HG02642 (cell line): ENCODE results near the gene DRAM1.

Experiments
- ATAC-seq: cut with Tn5 transposase; IDR thresholded peaks from one replicate; pipeline ENCODE4 v1.9.1; 2021; ENCODE audit warnings: mild to moderate bottlenecking; ENCODE audit not compliant: unreplicated experiment, poor library complexity

DRAM1 gene, protein sequence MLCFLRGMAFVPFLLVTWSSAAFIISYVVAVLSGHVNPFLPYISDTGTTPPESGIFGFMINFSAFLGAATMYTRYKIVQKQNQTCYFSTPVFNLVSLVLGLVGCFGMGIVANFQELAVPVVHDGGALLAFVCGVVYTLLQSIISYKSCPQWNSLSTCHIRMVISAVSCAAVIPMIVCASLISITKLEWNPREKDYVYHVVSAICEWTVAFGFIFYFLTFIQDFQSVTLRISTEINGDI

DNA sequence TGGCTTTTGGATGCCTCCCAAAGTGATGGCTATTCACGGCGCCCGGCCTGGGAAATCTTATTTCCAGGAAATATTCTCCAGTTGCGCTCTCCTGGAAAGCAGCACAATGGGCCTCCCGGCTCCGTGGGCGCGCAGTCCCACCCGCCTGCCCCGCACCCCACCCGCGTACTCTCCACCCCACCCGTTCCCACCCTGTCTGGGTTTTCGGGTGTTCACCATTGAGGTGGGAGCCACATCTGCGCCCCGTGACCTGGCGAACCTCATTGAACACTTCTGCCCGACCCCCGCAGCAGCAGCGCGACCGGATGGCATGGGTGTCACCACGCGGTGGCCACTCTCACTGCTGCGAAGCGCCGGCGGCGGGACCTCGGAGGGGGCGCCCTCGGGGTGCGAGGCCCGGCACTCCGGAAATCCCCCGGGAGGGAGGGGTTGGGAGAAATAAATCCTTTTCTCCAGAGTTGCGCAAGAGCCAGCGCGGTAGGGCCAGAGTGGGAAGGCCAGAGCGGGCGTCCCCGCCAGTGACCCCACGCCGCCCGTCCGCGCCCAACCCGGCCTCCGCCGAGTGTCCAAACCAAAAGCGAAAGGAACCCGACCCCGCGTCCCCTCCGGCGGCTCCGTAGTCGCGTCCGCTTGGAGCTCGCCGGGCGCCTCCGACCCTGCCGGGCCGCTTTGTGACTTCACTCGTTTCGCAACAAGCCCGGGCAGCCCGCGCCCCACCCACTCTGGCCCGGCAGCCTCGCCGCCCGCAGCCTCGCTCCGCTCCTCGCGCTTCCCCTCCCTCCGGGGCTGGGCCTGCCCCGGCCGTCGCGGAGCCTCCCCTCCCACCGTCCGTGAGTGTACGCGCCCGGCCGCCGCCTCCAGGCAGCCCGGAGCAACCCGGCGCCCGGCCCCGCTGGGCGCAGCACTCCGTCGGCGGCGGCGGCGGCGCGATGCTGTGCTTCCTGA is at the start of gene DRAM1:
DRAM1 (plus strand) TSS at position 720 of the 945 bp plus-strand sequence; CDS start at position 930, 210 bp downstream.
- ATAC-seq: peak; percentile 91

- ATAC-seq: no peak
These were observed 48.8 kb upstream of the DRAM1 start for GRCh38 chr12:101828463-101829196.

- no peak for ATAC-seq
These were observed 47.6 kb upstream of the DRAM1 start for GRCh38 chr12:101829639-101830366.

DNA sequence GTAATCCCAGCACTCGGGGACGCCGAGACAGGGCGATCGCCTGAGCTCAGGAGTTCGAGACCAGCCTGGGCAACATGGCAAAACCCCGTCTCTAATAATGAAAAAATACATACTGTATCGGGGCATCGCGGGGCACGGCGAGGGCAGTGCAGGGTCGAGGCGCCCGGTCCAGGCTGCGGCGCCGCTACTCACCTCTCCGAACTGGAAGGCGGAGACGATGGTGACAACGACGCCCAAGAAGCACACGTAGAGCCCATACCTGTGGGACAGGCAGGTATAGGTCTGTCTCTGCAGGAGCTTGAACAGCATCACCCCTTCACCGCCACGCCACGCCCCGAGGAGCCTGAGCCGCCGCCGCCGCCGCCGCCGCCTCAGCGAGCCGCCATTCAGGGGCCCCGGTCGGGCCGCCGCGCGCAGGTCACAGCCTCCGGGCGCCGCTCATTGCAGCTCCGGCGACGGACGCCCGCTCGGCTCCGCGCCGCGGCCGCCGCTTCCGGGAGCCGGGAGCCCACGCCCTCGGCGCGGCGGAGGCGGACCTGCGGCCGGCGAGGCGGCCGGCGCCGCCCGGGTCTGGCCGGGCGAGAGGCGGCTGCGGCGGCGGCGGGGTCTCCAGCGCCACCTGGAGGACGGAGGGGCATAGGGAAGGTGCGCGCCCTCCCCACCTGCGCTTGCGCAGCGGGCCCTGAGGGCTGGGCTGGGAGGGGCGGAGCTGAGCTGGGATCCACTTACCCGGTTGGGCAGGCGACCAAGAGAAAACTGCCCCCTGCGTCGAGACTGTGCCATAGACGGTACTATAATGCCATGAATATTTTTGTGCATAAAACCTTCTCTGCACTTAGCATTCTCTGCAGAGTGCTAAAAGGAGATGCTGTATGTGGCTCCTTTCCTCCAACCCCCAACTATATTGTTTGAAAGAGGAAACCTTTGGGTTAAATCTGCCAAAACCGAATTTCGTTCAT is 46.7 kb upstream of the DRAM1 start, which contains the start of gene GNPTAB:
GNPTAB (minus strand) TSS at position 593 of the 959 bp plus-strand sequence; CDS start at position 309, 284 bp downstream.
- peak; percentile 90 for ATAC-seq

GRCh38 chr12:101832030-101832429 is 45.4 kb upstream of the DRAM1 start:
- ATAC-seq: no peak

DNA sequence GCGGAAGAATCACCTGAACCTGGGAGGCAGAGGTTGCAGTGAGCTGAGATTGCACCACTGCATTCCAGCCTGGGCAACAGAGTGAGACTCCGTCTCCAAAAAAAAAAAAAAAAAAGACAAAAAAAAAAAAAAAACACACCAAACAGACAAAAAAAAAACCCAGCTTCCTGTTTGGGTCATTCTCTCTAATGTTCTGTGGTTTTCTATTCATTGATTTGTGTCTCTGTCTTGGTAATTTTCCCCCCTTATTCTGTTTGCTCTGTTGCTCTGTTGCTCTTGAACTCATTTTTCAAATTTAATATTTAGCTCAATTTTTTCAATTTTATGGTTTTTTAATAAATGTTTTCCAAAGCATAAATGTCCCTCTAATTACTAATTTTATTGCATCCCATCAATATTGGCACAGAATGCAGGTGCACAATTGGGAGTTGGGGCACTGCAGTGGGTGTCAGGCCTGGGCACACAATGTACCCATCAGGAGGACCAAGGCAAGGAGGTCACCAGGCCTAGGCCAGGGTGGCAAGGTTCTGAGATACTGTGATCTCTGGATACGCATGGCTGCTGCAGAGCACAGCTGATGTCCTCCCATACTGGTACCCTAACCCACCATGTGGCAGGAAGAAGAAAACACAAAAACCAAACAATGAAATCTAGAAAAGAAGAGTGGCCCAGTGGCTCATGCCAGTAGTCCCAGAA is 38.6 kb upstream of the DRAM1 start:
- peak; percentile 57 for ATAC-seq

DNA sequence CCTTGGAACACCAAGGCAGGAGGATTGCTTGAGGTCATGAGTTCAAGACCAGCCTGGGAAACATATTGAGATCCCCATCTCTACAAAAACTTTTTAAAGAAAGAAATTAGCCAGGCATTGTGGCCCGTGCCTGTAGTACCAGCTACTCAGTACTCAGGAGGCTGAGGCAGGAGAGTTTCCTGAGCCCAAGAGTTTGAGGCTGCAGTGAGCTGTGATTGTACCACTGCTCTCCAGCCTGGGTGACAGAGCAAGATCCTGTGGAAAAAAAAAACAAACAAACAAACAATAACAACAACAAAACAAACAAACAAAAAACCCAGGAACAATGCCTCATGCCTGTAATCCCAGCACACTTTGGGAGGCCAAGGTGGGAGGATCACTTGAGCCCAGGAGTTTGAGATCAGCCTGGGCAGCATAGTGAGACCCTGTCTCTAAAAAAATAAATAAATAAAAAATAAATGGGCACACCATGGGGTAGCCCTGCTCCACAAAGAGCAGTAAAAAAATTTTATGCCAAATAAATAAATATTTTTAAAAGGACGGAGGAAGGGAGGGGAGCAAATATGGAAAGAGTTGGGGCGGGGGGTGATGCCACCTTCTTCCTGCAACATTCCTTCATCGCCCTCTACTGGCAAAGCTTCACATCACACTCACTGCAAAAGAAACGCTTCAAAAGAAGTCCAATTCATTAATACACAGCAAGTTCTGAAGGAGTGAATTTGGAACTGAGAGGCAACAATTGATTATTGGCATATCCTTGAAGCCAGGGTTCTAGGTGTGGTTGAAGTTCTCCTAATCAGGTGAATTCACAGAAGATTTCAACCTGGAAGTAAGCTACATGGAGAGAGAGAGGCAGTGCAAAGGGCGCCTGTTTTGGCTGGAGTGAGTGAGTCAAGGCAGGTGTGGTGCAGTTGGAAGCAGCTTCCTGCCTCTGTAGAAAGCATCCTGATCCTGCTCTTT is 37.8 kb upstream of the DRAM1 start:
- ATAC-seq: peak; percentile 47

GRCh38 chr12:101841069-101841468 is 36.3 kb upstream of the DRAM1 start:
- ATAC-seq: no peak

DNA sequence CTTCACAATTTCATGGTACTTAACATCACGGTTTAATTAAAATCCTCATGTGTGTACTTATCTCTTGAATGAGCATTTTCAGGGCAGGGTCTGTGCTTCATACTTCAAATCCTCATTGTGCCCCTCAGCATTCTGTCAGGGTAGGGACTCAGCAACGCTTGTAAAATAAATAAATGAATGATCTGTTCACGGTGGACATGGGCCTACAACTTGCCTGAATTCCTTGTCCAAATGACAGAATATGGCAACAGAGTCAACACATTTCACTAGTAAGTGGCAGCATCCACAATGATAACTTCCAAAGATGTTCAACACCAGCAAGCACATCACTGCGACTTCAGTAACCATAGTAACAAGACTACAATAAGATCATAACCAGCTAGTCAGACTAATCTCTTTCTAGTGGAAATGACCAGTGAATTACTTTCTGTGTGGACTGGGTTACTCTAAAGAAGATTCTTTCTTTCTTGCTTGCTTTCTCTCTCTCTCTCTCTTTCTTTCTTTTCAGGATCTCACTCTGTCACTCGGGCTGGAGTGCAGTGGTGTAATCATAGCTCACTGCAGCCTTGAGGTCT is 32.2 kb upstream of the DRAM1 start:
- ATAC-seq: no peak

DNA sequence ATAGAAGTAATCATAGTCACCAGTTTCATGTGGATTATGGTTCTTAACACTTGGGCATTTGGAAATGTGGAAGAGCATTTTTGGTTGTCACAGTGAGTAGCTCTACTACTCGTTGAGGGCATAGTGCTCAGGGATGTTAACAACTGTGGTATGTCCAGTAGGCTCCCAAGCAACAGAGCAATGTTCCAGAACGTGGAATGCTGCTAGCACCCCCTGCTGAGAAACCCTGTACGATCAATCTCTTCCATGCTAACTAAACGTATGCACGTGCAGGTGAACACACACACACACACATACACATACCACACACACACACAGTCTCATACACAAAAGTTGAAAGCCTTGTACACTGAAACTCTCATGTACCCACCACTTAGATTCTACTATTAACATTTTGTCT is 30.1 kb upstream of the DRAM1 start:
- no peak for ATAC-seq

DNA sequence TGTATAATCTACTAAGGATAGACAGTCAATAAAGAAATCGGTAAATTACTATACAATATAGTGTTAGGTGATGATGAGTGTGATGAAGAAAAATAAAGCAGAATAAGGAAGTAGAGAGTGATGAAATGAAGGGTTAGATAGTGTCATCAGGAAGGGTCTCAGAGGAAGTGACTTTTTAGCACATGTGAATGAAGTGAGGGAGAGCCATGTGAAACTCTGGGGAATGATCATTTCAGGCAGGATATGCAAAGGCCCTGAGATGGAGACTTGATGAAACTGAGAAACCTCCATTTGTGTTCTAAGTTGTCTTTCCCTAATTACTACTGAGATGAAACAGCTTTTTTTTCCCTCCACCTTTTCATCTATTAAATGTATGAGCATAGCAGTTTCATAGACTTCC is 27.2 kb upstream of the DRAM1 start:
- peak; percentile 43 for ATAC-seq

GRCh38 chr12:101852998-101853397 is 24.4 kb upstream of the DRAM1 start:
- no peak for ATAC-seq

DNA sequence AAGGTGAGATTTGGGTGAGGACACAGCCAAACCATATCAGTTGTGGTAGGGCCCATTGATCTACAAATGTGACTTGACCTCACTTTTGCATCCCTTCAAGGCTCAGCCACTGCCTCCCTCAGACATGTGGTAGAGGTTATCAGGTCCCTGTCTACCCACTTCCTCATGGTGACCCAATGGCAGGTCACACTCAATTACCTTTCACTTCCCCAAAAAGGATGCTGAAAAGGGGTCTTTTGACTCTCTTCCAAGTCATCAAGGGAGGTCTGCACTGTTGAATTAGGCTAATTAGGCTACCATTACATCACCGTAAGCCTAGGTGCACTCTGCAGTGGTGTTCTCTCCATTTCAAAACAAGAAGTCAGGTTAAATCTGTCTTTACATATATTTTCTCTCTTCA is 22.6 kb upstream of the DRAM1 start:
- ATAC-seq: peak; percentile 50

DNA sequence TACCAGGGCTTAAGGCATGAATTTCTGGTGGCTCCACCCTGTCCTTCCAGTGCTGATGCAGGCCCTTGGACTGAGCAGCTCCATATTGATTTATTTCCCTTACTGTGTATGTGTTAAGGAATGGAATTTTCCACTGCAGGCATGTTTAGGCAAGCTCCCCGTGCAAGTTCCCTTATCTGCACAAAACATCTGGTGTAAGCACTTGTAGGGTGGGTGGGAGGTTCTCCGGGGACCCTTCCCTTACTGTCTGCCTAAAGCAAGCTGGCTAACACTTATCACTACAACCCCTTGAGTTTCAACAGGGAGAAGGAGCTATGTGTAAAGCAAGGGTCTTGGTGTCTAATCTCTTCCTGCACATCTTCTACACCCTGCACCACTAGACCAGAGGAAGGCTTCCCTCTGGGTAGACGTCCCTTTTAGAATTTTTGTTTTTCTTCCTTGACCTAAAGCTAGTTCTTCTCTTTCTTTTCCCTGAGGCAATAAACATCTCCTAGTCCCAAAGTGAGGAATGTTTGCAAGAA is 22.0 kb upstream of the DRAM1 start:
- no peak for ATAC-seq

GRCh38 chr12:101855976-101856375 is 21.4 kb upstream of the DRAM1 start:
- no peak for ATAC-seq

DNA sequence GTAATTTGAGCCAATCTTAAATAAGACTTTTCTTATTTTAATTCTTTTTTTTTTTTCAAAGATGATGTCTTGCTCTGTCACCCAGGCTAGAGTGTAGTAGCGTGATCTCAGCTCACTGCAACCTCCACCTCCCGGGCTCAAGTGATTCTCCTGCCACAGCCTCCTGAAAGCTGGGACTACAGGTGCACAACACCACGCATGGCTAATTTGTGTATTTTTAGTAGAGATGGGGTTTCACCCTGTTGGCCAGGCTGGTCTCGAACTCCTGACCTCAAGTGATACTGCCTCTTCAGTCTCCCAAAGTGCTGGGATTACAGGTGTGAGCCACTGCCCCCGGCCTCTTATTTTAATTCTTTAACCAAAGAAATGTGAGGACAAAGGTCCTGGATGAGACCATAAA is 20.8 kb upstream of the DRAM1 start:
- peak; percentile 36 for ATAC-seq
